GM23338 (cell line): ENCODE measurements around the gene PHYH. TPM values are rescaled to one million over a fixed set of nuclear protein-coding genes. Genes with fewer than 3 reads are reported as not detected.

Experiments
- ATAC-seq: fragments of 200-7000 bp; cut with Tn5 transposase; 3 replicates; pipeline ENCODE4 v1.9.1; 2020
- DNase-seq: peaks from one replicate; pipeline ENCODE4 v3.0.0-alpha.2; 2015; ENCODE audit warnings: low spot score
- H2AFZ ChIP-seq: fragments of 200-600 bp; sonication (generic); 2 replicates; pipeline ENCODE4 v1.8.0; 2016; ENCODE audit warnings: antibody characterized with exemption, mild to moderate bottlenecking, moderate library complexity
- H3F3A ChIP-seq: fragments of 200-600 bp; sonication (generic); replicated peaks from 2 replicates; pipeline ENCODE4 v1.8.0; 2017; ENCODE audit warnings: antibody characterized with exemption, mixed run types, low read depth
- H3K27ac ChIP-seq: fragments of 200-600 bp; sonication (generic); 2 replicates; pipeline ENCODE4 v1.6.1; 2016; ENCODE audit warnings: low read depth
- H3K27me3 ChIP-seq: fragments of 200-600 bp; sonication (generic); 2 replicates; pipeline ENCODE4 v1.8.0; 2016; ENCODE audit warnings: mild to moderate bottlenecking, mixed run types, moderate library complexity; ENCODE audit not compliant: insufficient read depth
- H3K36me3 ChIP-seq: fragments of 200-600 bp; sonication (generic); 2 replicates; pipeline ENCODE4 v1.8.0; 2016; ENCODE audit warnings: mild to moderate bottlenecking; ENCODE audit not compliant: insufficient read depth
- H3K4me1 ChIP-seq: fragments of 200-600 bp; sonication (generic); 2 replicates; pipeline ENCODE4 v1.8.0; 2016; ENCODE audit warnings: mild to moderate bottlenecking, moderate library complexity; ENCODE audit not compliant: insufficient read depth
- H3K4me2 ChIP-seq: fragments of 200-600 bp; sonication (generic); 2 replicates; pipeline ENCODE4 v1.7.1; 2017; ENCODE audit warnings: mixed run types
- H3K4me3 ChIP-seq: fragments of 200-600 bp; sonication (generic); 2 replicates; pipeline ENCODE4 v1.6.1; 2016; ENCODE audit warnings: mixed run types
- H3K79me2 ChIP-seq: fragments of 200-600 bp; sonication (generic); replicated peaks from 2 replicates; pipeline ENCODE4 v1.8.0; 2017; ENCODE audit warnings: mild to moderate bottlenecking; ENCODE audit not compliant: insufficient read depth
- H3K9me2 ChIP-seq: fragments of 200-600 bp; sonication (generic); 2 replicates; pipeline ENCODE4 v1.8.0; 2017; ENCODE audit not compliant: insufficient read depth
- H4K20me1 ChIP-seq: fragments of 200-600 bp; sonication (generic); replicated peaks from 2 replicates; pipeline ENCODE4 v1.8.0; 2017; ENCODE audit warnings: mild to moderate bottlenecking; ENCODE audit not compliant: insufficient read depth
- H3K27ac Mint-ChIP-seq: 2 replicates; pipeline ENCODE4 v1.8.0; 2020; ENCODE audit warnings: inconsistent platforms, mild to moderate bottlenecking, moderate library complexity, mixed read lengths
- H3K27me3 Mint-ChIP-seq: 3 replicates; pipeline ENCODE4 v1.8.0; 2022; ENCODE audit warnings: low read depth, mild to moderate bottlenecking, moderate library complexity, mixed read lengths, inconsistent platforms; ENCODE audit not compliant: insufficient read depth, poor library complexity
- H3K36me3 Mint-ChIP-seq: 3 replicates; pipeline ENCODE4 v1.8.0; 2021; ENCODE audit warnings: low read depth, mild to moderate bottlenecking, inconsistent platforms, moderate library complexity, mixed read lengths
- H3K4me1 Mint-ChIP-seq: 3 replicates; pipeline ENCODE4 v1.8.0; 2020; ENCODE audit warnings: mild to moderate bottlenecking, inconsistent platforms, mixed read lengths
- H3K4me3 Mint-ChIP-seq: 3 replicates; pipeline ENCODE4 v1.8.0; 2021; ENCODE audit warnings: moderate library complexity, mild to moderate bottlenecking, inconsistent platforms, mixed read lengths
- H3K9me3 Mint-ChIP-seq: 3 replicates; pipeline ENCODE4 v1.8.0; 2020; ENCODE audit warnings: moderate library complexity, mild to moderate bottlenecking, inconsistent platforms, mixed read lengths
- CREB1 ChIP-seq: fragments of 250-450 bp; sonication (Bioruptor Pico); IDR thresholded peaks from 2 replicates; pipeline ENCODE4 v1.5.0; 2020; ENCODE audit warnings: low read depth, mild to moderate bottlenecking, moderate library complexity
- CTCF ChIP-seq, 2 experiments: fragments of 200-600 bp in 1 of 2; sonication (generic) in 1 of 2; conservative IDR thresholded peaks; 2 replicates each; pipeline versions ENCODE4 v1.5.1 to v1.6.1; 2016 to 2017; ENCODE audit warnings: antibody characterized with exemption in 2 of 2, low read depth in 2 of 2, mild to moderate bottlenecking in 2 of 2, moderate library complexity in 1 of 2
- ETS1 ChIP-seq: IDR thresholded peaks from 2 replicates; pipeline ENCODE4 v1.6.1; 2016; ENCODE audit warnings: antibody characterized with exemption
- EZH2 ChIP-seq: fragments of 200-600 bp; sonication (generic); IDR thresholded peaks from one replicate; pipeline ENCODE4 v1.8.0; 2017; ENCODE audit warnings: antibody characterized with exemption, mild to moderate bottlenecking, low read depth; ENCODE audit not compliant: unreplicated experiment
- EZH2phosphoT487 ChIP-seq: fragments of 200-600 bp; sonication (generic); IDR thresholded peaks from one replicate; pipeline ENCODE4 v1.8.1; 2018; ENCODE audit warnings: antibody characterized with exemption; ENCODE audit not compliant: unreplicated experiment
- JUNB ChIP-seq: IDR thresholded peaks from one replicate; pipeline ENCODE4 v1.6.1; 2016; ENCODE audit warnings: antibody characterized with exemption; ENCODE audit not compliant: unreplicated experiment
- NANOG ChIP-seq: IDR thresholded peaks from 2 replicates; pipeline ENCODE4 v1.6.1; 2016; ENCODE audit warnings: antibody characterized with exemption, borderline replicate concordance
- POLR2AphosphoS5 ChIP-seq: IDR thresholded peaks from 2 replicates; pipeline ENCODE4 v1.6.1; 2016; ENCODE audit warnings: antibody characterized with exemption, low read depth
- REST ChIP-seq: IDR thresholded peaks from one replicate; pipeline ENCODE4 v1.6.1; 2018; ENCODE audit warnings: antibody characterized with exemption; ENCODE audit not compliant: unreplicated experiment
- STAT1 ChIP-seq: IDR thresholded peaks from one replicate; pipeline ENCODE4 v1.6.1; 2016; ENCODE audit warnings: antibody characterized with exemption; ENCODE audit not compliant: unreplicated experiment
- ZNF114 ChIP-seq: fragments of 250-450 bp; sonication (Bioruptor Pico); IDR thresholded peaks from 2 replicates; pipeline ENCODE4 v1.5.0; 2020; ENCODE audit warnings: mild to moderate bottlenecking, moderate library complexity
- ZNF331 ChIP-seq: fragments of 250-450 bp; sonication (Bioruptor Pico); IDR thresholded peaks from 2 replicates; pipeline ENCODE4 v1.5.0; 2020; ENCODE audit warnings: low read depth, mild to moderate bottlenecking, moderate library complexity
- ZNF462 ChIP-seq: fragments of 250-450 bp; sonication (Bioruptor Pico); IDR thresholded peaks from 2 replicates; pipeline ENCODE4 v1.5.0; 2020; ENCODE audit warnings: mild to moderate bottlenecking, moderate library complexity
- polyA plus RNA-seq: library from polyadenylated mRNA; unstranded; fragments of >200 nt; fragmentation: Nextera tagmentation; extraction: Ambion mirVana; gene quantifications from 2 replicates; pipeline ENCODE4 v1.2.1, GENCODE V29; 2016
- total RNA-seq: library from RNA; depleted of rRNA; stranded (reverse); fragments of >200 nt; shearing (Covaris generic); gene quantifications from 2 replicates; pipeline ENCODE4 v1.2.3, GENCODE V29; 2014

Gene PHYH
- total and polyA plus RNA-seq, 2 experiments from 2014 or later, result 10.9 to 29.8 TPM

- Mint-ChIP-seq H3K27me3 (peaks cover 6% of the 10 kb centered on the region), H3K36me3 (no peaks in the 10 kb centered on the region), H3K27ac (no peak overlapping the region), H3K4me3 (no peak overlapping the region), H3K4me1 (no peaks in the 10 kb centered on the region; the same call in 2 of the 3 replicates), H3K9me3 (no peaks in the 10 kb centered on the region)
- Histone ChIP-seq H3K27ac (no peak overlapping the region), H4K20me1 (no peaks in the 10 kb centered on the region), H3K4me1 (no peaks in the 10 kb centered on the region; the same call in 1 of the 2 replicates), H3K27me3 (no peaks in the 10 kb centered on the region), H3K4me2 (no peak overlapping the region), H3F3A (0 out of 2 replicates have a peak, but pooled peaks cover 7% of the 10 kb centered on the region), H3K9me2 (no peaks in the 10 kb centered on the region), H3K4me3 (no peak overlapping the region), H3K36me3 (no peaks in the 10 kb centered on the region), H3K79me2 (no peaks in the 10 kb centered on the region), H2AFZ (no peak overlapping the region)
- DNase-seq (no peak), ATAC-seq (no peak)
- TF ChIP-seq ZNF462 (CRISPR knock-in tag), result no peak
- TF ChIP-seq POLR2AphosphoS5, result no peak
- TF ChIP-seq CTCF (conservative IDR thresholded peaks at IDR 0.05; ENCODE audit: low read depth in 2 of 2), result no peak
- no peak for TF ChIP-seq REST
- TF ChIP-seq ZNF331 (CRISPR knock-in tag), result no peak
- no peak for TF ChIP-seq STAT1
- TF ChIP-seq ETS1, result no peak
- no peak for TF ChIP-seq EZH2
- no peak for TF ChIP-seq ZNF114 (CRISPR knock-in tag)
- TF ChIP-seq EZH2phosphoT487, result no peak
- TF ChIP-seq NANOG, result no peak
- TF ChIP-seq JUNB, result no peak
- no peak for TF ChIP-seq CREB1
Observed at GRCh38 chr10:13308096-13308495, 8.2 kb upstream of the PHYH start.
